Sigmoid colon (tissue), 4 donors: ENCODE results near the gene FCRLA.

Source experiments
- CTCF ChIP-seq, 4 experiments: fragments of 450-650 bp in 3 of 4; fragments of 200-600 bp in 1 of 4; IDR thresholded peaks; one replicate each; pipeline ENCODE4 v1.5.1; 2016 to 2019; ENCODE audit warnings: antibody characterized with exemption in 4 of 4, mild to moderate bottlenecking in 3 of 4, moderate library complexity in 2 of 4
- EP300 ChIP-seq, 4 donors: sonication (generic); formaldehyde crosslinking; IDR thresholded peaks; one replicate each; pipeline ENCODE4 v1.6.1; 2017; ENCODE audit warnings: antibody characterized with exemption in 4 of 4
- POLR2A ChIP-seq, 2 donors: fragments of 450-650 bp; IDR thresholded peaks; one replicate each; pipeline ENCODE4 v1.6.1; 2016; ENCODE audit warnings: antibody characterized with exemption in 2 of 2, mild to moderate bottlenecking in 2 of 2, moderate library complexity in 2 of 2

- no peak for TF ChIP-seq CTCF (IDR thresholded peaks at IDR 0.05)
- TF ChIP-seq POLR2A (IDR thresholded peaks at IDR 0.05), result no peak
- TF ChIP-seq EP300 (IDR thresholded peaks at IDR 0.05), result no peak
Observed at GRCh38 chr1:161719325-161719611, 12.2 kb downstream of the FCRLA start.
